Endothelial cell of umbilical vein (primary cell): ENCODE data around the gene EDC4. TPM values are rescaled to one million over a fixed set of nuclear protein-coding genes. Genes with fewer than 3 reads are reported as not detected.
A peak's percentile ranks its signal among the peaks of the same experiment; 100 is the strongest.

Source experiments
- BruUV-seq: library from RNA; stranded (reverse); fragments of 400-500 nt; replicated peaks from 2 replicates; lab custom pipeline; 2021; lab: Mats Ljungman, UMichigan
- CTCF ChIA-PET: fragments of 300-600, 350-600 bp; sonication (Branson Sonifier 250); formaldehyde crosslinking; loops from one replicate; lab custom pipeline; 2021; ENCODE audit warnings: antibody characterized with exemption, inconsistent platforms; lab: Charles Lee
- POLR2A ChIA-PET: fragments of 300-600, 350-600 bp; sonication (Branson Sonifier 250); formaldehyde crosslinking; loops from one replicate; lab custom pipeline; 2021; ENCODE audit warnings: antibody characterized with exemption, inconsistent platforms; lab: Charles Lee
- DNase-seq: peaks from one replicate; pipeline ENCODE4 v3.0.0-alpha.2; 2011; ENCODE audit warnings: low read depth, low spot score
- FAIRE-seq: peaks from 2 replicates; lab custom pipeline; 2011; peaks lifted over from hg19 to GRCh38; lab: Jason Lieb, UNC
- H2AFZ ChIP-seq: 2 replicates; pipeline ENCODE4 v1.6.0; 2012; ENCODE audit warnings: low read depth, low read length, control low read depth, inconsistent platforms
- H3K27ac ChIP-seq: 2 replicates; pipeline ENCODE4 v1.5.1; 2011; ENCODE audit warnings: low read depth, mild to moderate bottlenecking, control low read depth, low read length, moderate library complexity; ENCODE audit not compliant: insufficient read depth
- H3K27me3 ChIP-seq, 2 experiments: 2 replicates each; pipeline versions ENCODE4 v1.6.0 to v1.6.1; 2011; ENCODE audit warnings: low read length in 2 of 2, mixed read lengths in 1 of 2; ENCODE audit not compliant: control insufficient read depth in 2 of 2, insufficient read depth in 2 of 2
- H3K36me3 ChIP-seq, 2 experiments: 2 replicates in 1 of 2; 3 replicates in 1 of 2; pipeline ENCODE4 v1.5.1; 2011; ENCODE audit warnings: low read length in 2 of 2, mild to moderate bottlenecking in 1 of 2, moderate library complexity in 1 of 2; ENCODE audit not compliant: control insufficient read depth in 2 of 2, insufficient read depth in 2 of 2; ENCODE audit errors: extremely low read depth in 1 of 2
- H3K4me1 ChIP-seq: 3 replicates; pipeline ENCODE4 v1.5.1; 2011; ENCODE audit warnings: mild to moderate bottlenecking, low read length; ENCODE audit not compliant: control insufficient read depth, insufficient read depth; ENCODE audit errors: extremely low read depth
- H3K4me2 ChIP-seq: 2 replicates; pipeline ENCODE4 v1.6.1; 2011; ENCODE audit warnings: low read length, control low read depth, mixed read lengths; ENCODE audit not compliant: insufficient read depth
- H3K4me3 ChIP-seq, 3 experiments: fragments of 200-600 bp in 1 of 3; sonication (generic), shearing (Covaris generic) in 1 of 3; replicated peaks in 1 of 3; 2 replicates each; pipeline ENCODE4 v1.5.1; 2011 to 2016; ENCODE audit warnings: control low read depth in 3 of 3, low read length in 3 of 3, mild to moderate bottlenecking in 2 of 3, inconsistent platforms in 1 of 3, low read depth in 1 of 3, moderate library complexity in 1 of 3; ENCODE audit not compliant: insufficient read depth in 1 of 3
- H3K79me2 ChIP-seq: 2 replicates; pipeline ENCODE4 v1.6.0; 2012; ENCODE audit warnings: low read length, inconsistent platforms; ENCODE audit not compliant: control insufficient read depth, insufficient read depth
- H3K9ac ChIP-seq: replicated peaks from 2 replicates; pipeline ENCODE3; 2011; ENCODE audit warnings: low read length, control low read depth; ENCODE audit not compliant: insufficient read depth; ENCODE audit errors: extremely low read depth
- H3K9me1 ChIP-seq: replicated peaks from 3 replicates; pipeline ENCODE4 v1.6.0; 2011; ENCODE audit warnings: mild to moderate bottlenecking, low read length; ENCODE audit not compliant: control insufficient read depth, insufficient read depth; ENCODE audit errors: extremely low read depth
- H3K9me3 ChIP-seq: replicated peaks from 2 replicates; pipeline ENCODE4 v1.5.1; 2012; ENCODE audit warnings: low read length, inconsistent platforms; ENCODE audit not compliant: control insufficient read depth, insufficient read depth
- H4K20me1 ChIP-seq: replicated peaks from 2 replicates; pipeline ENCODE3; 2011; ENCODE audit warnings: mild to moderate bottlenecking, low read length; ENCODE audit not compliant: control insufficient read depth, insufficient read depth; ENCODE audit errors: extremely low read depth
- EZH2 ChIP-seq: IDR thresholded peaks from 2 replicates; pipeline ENCODE4 v1.6.1; 2012; ENCODE audit warnings: borderline replicate concordance, low read depth, mild to moderate bottlenecking, moderate library complexity, low read length, inconsistent platforms; ENCODE audit not compliant: severe bottlenecking
- FOS ChIP-seq: IDR thresholded peaks from 2 replicates; pipeline ENCODE4 v1.6.1; 2011; ENCODE audit warnings: mild to moderate bottlenecking, low read length, moderate library complexity, borderline replicate concordance; ENCODE audit not compliant: insufficient read depth
- GATA2 ChIP-seq: IDR thresholded peaks from 2 replicates; pipeline ENCODE4 v1.7.0; 2011; ENCODE audit warnings: low read depth, mild to moderate bottlenecking, moderate library complexity, mixed read lengths, low read length; ENCODE audit not compliant: insufficient read length, insufficient read depth
- JUN ChIP-seq: IDR thresholded peaks from 2 replicates; pipeline ENCODE4 v1.6.1; 2011; ENCODE audit warnings: borderline replicate concordance, low read depth; ENCODE audit not compliant: insufficient read length, insufficient read depth
- MYC ChIP-seq: IDR thresholded peaks from one replicate; pipeline ENCODE4 v1.6.1; 2011; ENCODE audit warnings: mild to moderate bottlenecking, low read depth, low read length
- POLR2A ChIP-seq: IDR thresholded peaks from 2 replicates; pipeline ENCODE4 v1.6.1; 2012; ENCODE audit warnings: low read depth, mild to moderate bottlenecking, control low read depth, low read length
- POLR2AphosphoS5 ChIP-seq: IDR thresholded peaks from 2 replicates; pipeline ENCODE4 v1.6.1; 2012; ENCODE audit warnings: low read depth, mild to moderate bottlenecking, control low read depth, low read length, moderate library complexity; ENCODE audit not compliant: insufficient read depth
- dilution Hi-C: fragments of 300-500 bp; cut with MboI; formaldehyde crosslinking; loops from one replicate; pipeline ENCODE4 v1.15.0; 2019; ENCODE audit warnings: low sequenced_read_pairs; ENCODE audit not compliant: extremely low pct_ligation_motif_present
- intact Hi-C: fragments of 100-400 bp; cut with micrococcal nuclease; formaldehyde crosslinking; loops from one replicate; pipeline ENCODE4 v1.10.0; 2022
- polyA plus RNA-seq, 4 experiments: library from polyadenylated mRNA; depleted of rRNA in 3 of 4; stranded (reverse) in 3 of 4; unstranded in 1 of 4; fragments of >200 nt; gene quantifications; 2 replicates each; pipeline versions ENCODE4 v1.2.1 to v1.2.3, GENCODE V29; 2011 to 2012; ENCODE audit warnings: missing spikeins in 1 of 4
- total RNA-seq: library from RNA; stranded (reverse); gene quantifications from 2 replicates; pipeline ENCODE4 v1.2.3, GENCODE V29; 2021
- TF ChIP-seq, protein P1 (sequence below), 2 donors: IDR thresholded peaks; 1 replicate in 1 of 2; 2 replicates in 1 of 2; pipeline ENCODE4 v1.5.1; 2011; ENCODE audit warnings: low read length in 2 of 2, mild to moderate bottlenecking in 2 of 2, moderate library complexity in 2 of 2, control low read depth in 1 of 2, inconsistent platforms in 1 of 2, low read depth in 1 of 2; ENCODE audit not compliant: insufficient read depth in 1 of 2; ENCODE audit errors: extremely low read depth in 1 of 2
- TF ChIP-seq, protein P2 (sequence below): IDR thresholded peaks from 2 replicates; pipeline ENCODE4 v1.6.1; 2011; ENCODE audit not compliant: insufficient read depth, insufficient read length

Gene EDC4
- total and polyA plus RNA-seq, 2 donors (not counting 3 experiments of a cell fraction or from before 2014, with no cell fraction given) = 57.5 to 81.2 TPM

DNA sequence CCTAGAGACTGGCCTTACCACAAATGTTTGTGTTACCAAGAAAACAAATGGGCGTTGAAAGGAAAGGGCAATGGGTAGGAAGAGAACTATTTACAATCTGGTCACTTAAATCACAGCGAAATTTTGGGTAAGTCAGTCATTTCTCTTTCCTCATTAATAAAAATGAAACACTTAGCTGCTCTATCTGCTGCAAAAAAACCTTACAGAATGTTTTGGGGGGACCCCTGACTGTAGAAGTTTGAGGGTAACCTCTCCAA is 26.9 kb upstream of the EDC4 start:
- H3K9me1 ChIP-seq = no peaks in the 10 kb centered on the region
- ChIA-PET POLR2A (interaction anchor here (1.1 to 1.6 kb wide), 2 partner anchors 27 to 32 kb away, joined by 3 to 4 read pairs; partner anchors contain the start of gene EDC4), CTCF (interaction anchor here (0.8 to 4.6 kb wide), 8 partner anchors 12 to 178 kb away, joined by 3 to 32 read pairs (median 6); no protein-coding TSS in a partner anchor)
- intact Hi-C loops (loop anchor here (1.0 to 2.0 kb wide), 4 partner anchors 13 to 173 kb away; partner anchors contain the start of genes EDC4 and PSKH1), dilution Hi-C loops (no loop called here)
- TF ChIP-seq, protein P1, sequence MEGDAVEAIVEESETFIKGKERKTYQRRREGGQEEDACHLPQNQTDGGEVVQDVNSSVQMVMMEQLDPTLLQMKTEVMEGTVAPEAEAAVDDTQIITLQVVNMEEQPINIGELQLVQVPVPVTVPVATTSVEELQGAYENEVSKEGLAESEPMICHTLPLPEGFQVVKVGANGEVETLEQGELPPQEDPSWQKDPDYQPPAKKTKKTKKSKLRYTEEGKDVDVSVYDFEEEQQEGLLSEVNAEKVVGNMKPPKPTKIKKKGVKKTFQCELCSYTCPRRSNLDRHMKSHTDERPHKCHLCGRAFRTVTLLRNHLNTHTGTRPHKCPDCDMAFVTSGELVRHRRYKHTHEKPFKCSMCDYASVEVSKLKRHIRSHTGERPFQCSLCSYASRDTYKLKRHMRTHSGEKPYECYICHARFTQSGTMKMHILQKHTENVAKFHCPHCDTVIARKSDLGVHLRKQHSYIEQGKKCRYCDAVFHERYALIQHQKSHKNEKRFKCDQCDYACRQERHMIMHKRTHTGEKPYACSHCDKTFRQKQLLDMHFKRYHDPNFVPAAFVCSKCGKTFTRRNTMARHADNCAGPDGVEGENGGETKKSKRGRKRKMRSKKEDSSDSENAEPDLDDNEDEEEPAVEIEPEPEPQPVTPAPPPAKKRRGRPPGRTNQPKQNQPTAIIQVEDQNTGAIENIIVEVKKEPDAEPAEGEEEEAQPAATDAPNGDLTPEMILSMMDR (IDR thresholded peaks at IDR 0.05; ENCODE audit: extremely low read depth in 1 of 2, insufficient read depth in 1 of 2, low read depth in 1 of 2, low read length in 2 of 2) = no peak
- TF ChIP-seq MYC = no peak
- no peak for TF ChIP-seq JUN
- TF ChIP-seq, protein P2, sequence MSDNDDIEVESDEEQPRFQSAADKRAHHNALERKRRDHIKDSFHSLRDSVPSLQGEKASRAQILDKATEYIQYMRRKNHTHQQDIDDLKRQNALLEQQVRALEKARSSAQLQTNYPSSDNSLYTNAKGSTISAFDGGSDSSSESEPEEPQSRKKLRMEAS = no peak
- no peak for TF ChIP-seq FOS
- no peak for TF ChIP-seq POLR2A
- TF ChIP-seq EZH2 = no peak
- no peak for TF ChIP-seq POLR2AphosphoS5
- TF ChIP-seq GATA2 = no peak
- peaks cover 0 to 3% of the 10 kb centered on the region in 2 experiments for H3K36me3 ChIP-seq
- H3K79me2 ChIP-seq = peaks cover 59% of the 10 kb centered on the region
- no peaks in the 10 kb centered on the region for H3K27me3 ChIP-seq
- BruUV-seq = no TSS peak
- no peak for DNase-seq
- H2AFZ ChIP-seq = peak overlapping the region; percentile 74
- no peaks in the 10 kb centered on the region for H3K9me3 ChIP-seq
- FAIRE-seq = peak; percentile 42
- peak overlapping the region; percentile 53 to 74 (median 71) for H3K4me3 ChIP-seq
- peak overlapping the region; percentile 93 for H3K9ac ChIP-seq
- peak overlapping the region; percentile 79 for H3K27ac ChIP-seq
- peaks cover 3% of the 10 kb centered on the region for H4K20me1 ChIP-seq
- peaks cover 32% of the 10 kb centered on the region for H3K4me1 ChIP-seq
- H3K4me2 ChIP-seq = peak overlapping the region; percentile 79
